GM19193 (cell line): ENCODE results near the gene PTPRD.

Source experiments
- POLR2A ChIP-seq: IDR thresholded peaks from 4 replicates; pipeline ENCODE4 v1.6.1; 2011; ENCODE audit not compliant: insufficient read depth, insufficient read length; ENCODE audit errors: extremely low read depth

The PTPRD gene

GRCh38 chr9:10548348-10548747, 64.5 kb downstream of the PTPRD start:
- TF ChIP-seq POLR2A, result no peak

GRCh38 chr9:10538073-10538472, 74.7 kb downstream of the PTPRD start:
- TF ChIP-seq POLR2A, result no peak

- no peak for TF ChIP-seq POLR2A
Observed at GRCh38 chr9:10534850-10535249, 78.0 kb downstream of the PTPRD start.

GRCh38 chr9:10525972-10526371, 86.8 kb downstream of the PTPRD start:
- TF ChIP-seq POLR2A, result no peak

GRCh38 chr9:10523164-10523563, 89.6 kb downstream of the PTPRD start:
- no peak for TF ChIP-seq POLR2A

GRCh38 chr9:10512144-10512543, 100.7 kb downstream of the PTPRD start:
- no peak for TF ChIP-seq POLR2A

- no peak for TF ChIP-seq POLR2A
Observed at GRCh38 chr9:10488937-10489336, 123.9 kb downstream of the PTPRD start.

GRCh38 chr9:10479172-10479571, 133.6 kb downstream of the PTPRD start:
- no peak for TF ChIP-seq POLR2A

- no peak for TF ChIP-seq POLR2A
Observed at GRCh38 chr9:10447036-10447435, 165.8 kb downstream of the PTPRD start.

- TF ChIP-seq POLR2A, result no peak
Observed at GRCh38 chr9:10443868-10444204, 169.0 kb downstream of the PTPRD start.

- TF ChIP-seq POLR2A, result no peak
Observed at GRCh38 chr9:10443181-10443867, 169.5 kb downstream of the PTPRD start.

- no peak for TF ChIP-seq POLR2A
Observed at GRCh38 chr9:10438955-10439354, 173.8 kb downstream of the PTPRD start.

- TF ChIP-seq POLR2A, result no peak
Observed at GRCh38 chr9:10436756-10437155, 176.0 kb downstream of the PTPRD start.

- no peak for TF ChIP-seq POLR2A
Observed at GRCh38 chr9:10434412-10434811, 178.4 kb downstream of the PTPRD start.

GRCh38 chr9:10411272-10411671, 201.5 kb downstream of the PTPRD start:
- TF ChIP-seq POLR2A, result no peak

GRCh38 chr9:10403283-10403682, 209.5 kb downstream of the PTPRD start:
- no peak for TF ChIP-seq POLR2A

- TF ChIP-seq POLR2A, result no peak
Observed at GRCh38 chr9:10396615-10397014, 216.2 kb downstream of the PTPRD start.

- no peak for TF ChIP-seq POLR2A
Observed at GRCh38 chr9:10387282-10387681, 225.5 kb downstream of the PTPRD start.

- TF ChIP-seq POLR2A, result no peak
Observed at GRCh38 chr9:10371824-10372223, 241.0 kb downstream of the PTPRD start.
